A549 (cell line): ENCODE data around the gene WDR3. TPM values are rescaled to one million over a fixed set of nuclear protein-coding genes. Genes with fewer than 3 reads are reported as not detected.

Experiments used
- ATAC-seq, 2 experiments: fragments of 200-7000 bp in 1 of 2; fragments of >200 bp in 1 of 2; cut with Nextera tagmentation in 1 of 2; cut with Tn5 transposase in 1 of 2; 3 replicates each; pipeline versions ENCODE4 v1.8.0 to v1.9.1; 2018 to 2020; ENCODE audit warnings: mild to moderate bottlenecking in 1 of 2, moderate library complexity in 1 of 2
- CTCF ChIA-PET: fragments of 300-600 bp; sonication (Branson Sonifier 250); formaldehyde crosslinking; extraction: SDS; loops from one replicate; lab custom pipeline; 2021; ENCODE audit warnings: antibody characterized with exemption, inconsistent platforms; lab: Yijun Ruan, JAX
- POLR2A ChIA-PET: fragments of 350-600 bp; formaldehyde crosslinking; extraction: SDS; loops from one replicate; lab custom pipeline; 2021; ENCODE audit warnings: antibody characterized with exemption, inconsistent platforms; lab: Yijun Ruan, JAX
- DNase-seq, 2 experiments: peaks; one replicate each; pipeline versions ENCODE4 v3.0.0 to v3.0.0-alpha.2; 2011 to 2016; ENCODE audit warnings: low read depth in 1 of 2, low spot score in 1 of 2
- FAIRE-seq: peaks from 2 replicates; lab custom pipeline; 2011; peaks lifted over from hg19 to GRCh38; lab: Jason Lieb, UNC
- H3K27ac ChIP-seq, 2 experiments: fragments of >200 bp; sonication (Bioruptor Twin); formaldehyde crosslinking; 3 replicates each; pipeline ENCODE4 v1.5.1; 2016 to 2017
- H3K4me1 ChIP-seq: fragments of >200 bp; sonication (Bioruptor Twin); formaldehyde crosslinking; 3 replicates; pipeline ENCODE4 v1.6.1; 2016
- H3K4me2 ChIP-seq: fragments of >200 bp; sonication (Bioruptor Twin); formaldehyde crosslinking; 3 replicates; pipeline ENCODE4 v1.6.1; 2016
- H3K4me3 ChIP-seq: fragments of >200 bp; sonication (Bioruptor Twin); formaldehyde crosslinking; 3 replicates; pipeline ENCODE4 v1.5.1; 2016
- H3K9me3 ChIP-seq: fragments of >200 bp; sonication (Bioruptor Twin); formaldehyde crosslinking; 3 replicates; pipeline ENCODE4 v1.6.1; 2016
- CBX2 ChIP-seq: fragments of 200-600 bp; sonication (generic); IDR thresholded peaks from 2 replicates; pipeline ENCODE4 v1.6.1; 2016; ENCODE audit warnings: low read depth, mild to moderate bottlenecking, borderline replicate concordance
- CBX8 ChIP-seq: fragments of 200-600 bp; sonication (generic); IDR thresholded peaks from 2 replicates; pipeline ENCODE4 v1.6.1; 2016
- CEBPB ChIP-seq, 2 experiments: fragments of >200 bp in 1 of 2; sonication (Bioruptor Twin) in 1 of 2; formaldehyde crosslinking in 1 of 2; IDR thresholded peaks; 2 replicates each; pipeline ENCODE4 v1.6.1; 2012 to 2016
- EHF ChIP-seq: fragments of 250-450 bp; sonication (Bioruptor Pico); IDR thresholded peaks from 2 replicates; pipeline ENCODE4 v1.5.0; 2020; ENCODE audit warnings: mild to moderate bottlenecking
- FOSB ChIP-seq: fragments of 250-450 bp; sonication (Bioruptor Pico); IDR thresholded peaks from 2 replicates; pipeline ENCODE4 v1.5.0; 2020; ENCODE audit warnings: mild to moderate bottlenecking, moderate library complexity
- FOSL2 ChIP-seq, 2 experiments: fragments of 450-650 bp in 1 of 2; fragments of >200 bp in 1 of 2; sonication (Bioruptor Twin) in 1 of 2; formaldehyde crosslinking; IDR thresholded peaks; 2 replicates each; pipeline versions ENCODE4 v1.5.0 to v1.6.1; 2016 to 2020; ENCODE audit warnings: mild to moderate bottlenecking in 1 of 2, moderate library complexity in 1 of 2
- HDAC2 ChIP-seq: fragments of 200-600 bp; sonication (generic); IDR thresholded peaks from 2 replicates; pipeline ENCODE4 v1.6.1; 2016
- KDM1A ChIP-seq: fragments of 200-600 bp; sonication (generic); IDR thresholded peaks from 2 replicates; pipeline ENCODE4 v1.6.1; 2016; ENCODE audit warnings: low read depth, mild to moderate bottlenecking
- MAFK ChIP-seq: fragments of 450-650 bp; IDR thresholded peaks from 2 replicates; pipeline ENCODE4 v1.6.1; 2014; ENCODE audit not compliant: partially characterized antibody
- MAZ ChIP-seq: fragments of 150-350 bp; IDR thresholded peaks from 2 replicates; pipeline ENCODE4 v1.6.1; 2014; ENCODE audit warnings: antibody characterized with exemption, low read depth, low read length, borderline replicate concordance
- NFE2L2 ChIP-seq: fragments of 150-350 bp; conservative IDR thresholded peaks from 2 replicates; pipeline ENCODE4 v1.6.1; 2014; ENCODE audit warnings: low read length
- NR3C1 ChIP-seq: fragments of >200 bp; sonication (Bioruptor Twin); formaldehyde crosslinking; IDR thresholded peaks from 3 replicates; pipeline ENCODE4 v1.6.1; 2017
- POLR2AphosphoS2 ChIP-seq: conservative IDR thresholded peaks from 2 replicates; pipeline ENCODE4 v1.6.1; 2012; ENCODE audit warnings: low read length, improper control_type of control experiment, inconsistent platforms
- RARB ChIP-seq: fragments of 250-450 bp; sonication (Bioruptor Pico); IDR thresholded peaks from 2 replicates; pipeline ENCODE4 v1.8.0; 2021; ENCODE audit warnings: mild to moderate bottlenecking, moderate library complexity
- RNF2 ChIP-seq: fragments of 200-600 bp; sonication (generic); IDR thresholded peaks from 2 replicates; pipeline ENCODE4 v1.6.1; 2016; ENCODE audit warnings: low read depth, mild to moderate bottlenecking, antibody characterized with exemption, moderate library complexity, borderline replicate concordance
- SMC3 ChIP-seq: fragments of >200 bp; sonication (Bioruptor Twin); formaldehyde crosslinking; IDR thresholded peaks from 3 replicates; pipeline ENCODE4 v1.6.1; 2018; ENCODE audit warnings: inconsistent platforms
- SREBF2 ChIP-seq: fragments of 450-650 bp; IDR thresholded peaks from 2 replicates; pipeline ENCODE4 v1.6.1; 2014; ENCODE audit warnings: mild to moderate bottlenecking, moderate library complexity
- TP53 ChIP-seq: fragments of 250-450 bp; sonication (Bioruptor Pico); IDR thresholded peaks from 2 replicates; pipeline ENCODE4 v1.5.0; 2021; ENCODE audit warnings: mild to moderate bottlenecking, moderate library complexity
- ZNF302 ChIP-seq: fragments of 250-450 bp; sonication (Bioruptor Pico); IDR thresholded peaks from 2 replicates; pipeline ENCODE4 v1.9.0; 2021; ENCODE audit warnings: inconsistent platforms, mild to moderate bottlenecking, moderate library complexity
- WGBS: methylation state at CpG from one replicate; pipeline ENCODE4 v1.1.6; 2017; ENCODE audit errors: missing lambda C conversion rate; 5-methylcytosine and 5-hydroxymethylcytosine counted together
- polyA plus RNA-seq, 4 experiments: library from polyadenylated mRNA; depleted of rRNA in 3 of 4; stranded (reverse); fragments of >200 nt; fragmentation: RNase III in 1 of 4; extraction: RNeasy Plus Mini Kit Qiagen cat#74134 plus additional on column Dnase treatment in 1 of 4; gene quantifications; 2 replicates in 3 of 4; 3 replicates in 1 of 4; pipeline ENCODE4 v1.2.3, GENCODE V29; 2011 to 2017
- TF ChIP-seq, protein P1 (sequence below): fragments of 250-450 bp; sonication (Bioruptor Pico); IDR thresholded peaks from 2 replicates; pipeline ENCODE4 v1.5.0; 2020; ENCODE audit warnings: low read depth, mild to moderate bottlenecking, moderate library complexity
- TF ChIP-seq, protein P2 (sequence below): IDR thresholded peaks from 2 replicates; pipeline ENCODE4 v1.6.1; 2012
- TF ChIP-seq, protein P3 (sequence below): fragments of 150-350 bp; IDR thresholded peaks from 2 replicates; pipeline ENCODE4 v1.6.1; 2014; ENCODE audit warnings: low read depth, mild to moderate bottlenecking, low read length
- TF ChIP-seq, protein P4 (sequence below): IDR thresholded peaks from 2 replicates; pipeline ENCODE4 v1.6.1; 2012; ENCODE audit warnings: low read depth, borderline replicate concordance
- TF ChIP-seq, protein P5 (sequence below): fragments of 250-450 bp; sonication (Bioruptor Pico); IDR thresholded peaks from 2 replicates; pipeline ENCODE4 v1.5.0; 2021; ENCODE audit warnings: mild to moderate bottlenecking, moderate library complexity, borderline replicate concordance
- TF ChIP-seq, protein P6 (sequence below): fragments of 200-600 bp; sonication (generic); IDR thresholded peaks from 2 replicates; pipeline ENCODE4 v1.6.1; 2016; ENCODE audit warnings: antibody characterized with exemption, mild to moderate bottlenecking, moderate library complexity

WDR3 gene
- polyA plus RNA-seq, 2 of the 4 experiments (the other 2 are of a cell fraction) = 29.1 to 54.6 TPM

DNA sequence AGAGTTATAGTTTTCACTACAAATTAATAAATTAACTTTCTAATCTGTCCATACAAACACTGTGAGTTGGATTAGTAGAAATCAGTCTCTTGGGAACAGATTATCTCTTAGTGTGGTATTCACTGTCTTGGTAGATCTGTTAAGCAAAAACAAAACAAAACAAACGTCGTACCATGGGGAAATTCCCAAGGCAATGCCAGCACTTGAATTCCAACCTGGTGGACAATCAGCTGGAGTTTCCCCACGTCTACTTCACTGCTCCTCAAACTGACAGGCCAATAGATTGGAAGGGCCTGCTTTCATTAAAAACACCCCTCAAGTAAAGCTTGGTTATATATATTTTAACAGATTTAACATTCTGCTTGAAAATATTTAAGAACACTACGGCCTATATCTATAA is 32.0 kb upstream of the WDR3 start:
- H3K9me3 ChIP-seq = no peaks in the 10 kb centered on the region
- TF ChIP-seq NFE2L2 (no peak), MAFK (no peak), SMC3 (no peak)
- TF ChIP-seq, protein P1, sequence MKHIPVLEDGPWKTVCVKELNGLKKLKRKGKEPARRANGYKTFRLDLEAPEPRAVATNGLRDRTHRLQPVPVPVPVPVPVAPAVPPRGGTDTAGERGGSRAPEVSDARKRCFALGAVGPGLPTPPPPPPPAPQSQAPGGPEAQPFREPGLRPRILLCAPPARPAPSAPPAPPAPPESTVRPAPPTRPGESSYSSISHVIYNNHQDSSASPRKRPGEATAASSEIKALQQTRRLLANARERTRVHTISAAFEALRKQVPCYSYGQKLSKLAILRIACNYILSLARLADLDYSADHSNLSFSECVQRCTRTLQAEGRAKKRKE (CRISPR knock-in tag) = no peak
- no peak overlapping the region for H3K4me3 ChIP-seq
- no peak overlapping the region for H3K27ac ChIP-seq
- ChIA-PET POLR2A (no interaction called here), CTCF (interaction anchor here (0.6 kb wide), 1 partner anchor 54 kb away, joined by 4 read pairs; no protein-coding TSS in a partner anchor)
- FAIRE-seq = no peak
- 61% methylated on average over 4 of the region's 4 CpGs for WGBS
- no peaks in the 10 kb centered on the region for H3K4me1 ChIP-seq
- no peak for ATAC-seq
- H3K4me2 ChIP-seq = no peak overlapping the region
- DNase-seq = no peak

DNA sequence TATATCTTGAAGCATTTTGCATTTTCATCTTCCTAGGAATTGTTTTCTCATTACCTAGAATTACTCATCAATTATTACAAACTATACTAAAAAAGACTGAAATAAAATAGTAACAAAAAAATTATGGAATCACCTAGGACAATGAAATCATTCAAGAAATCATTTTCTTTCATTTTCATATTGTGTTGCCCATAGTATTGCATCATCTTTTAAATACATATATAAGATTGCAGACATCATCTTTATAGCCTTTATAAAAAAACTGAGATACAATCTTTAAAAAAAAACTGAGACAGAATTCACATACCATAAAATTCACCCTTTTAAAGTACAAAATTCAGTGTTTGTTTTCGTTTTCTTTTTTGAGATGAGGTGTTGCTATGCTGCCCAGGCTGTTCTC is 29.7 kb upstream of the WDR3 start:
- ChIA-PET POLR2A (no interaction called here), CTCF (interaction anchor here (1.5 kb wide), 1 partner anchor 11 kb away, joined by 3 read pairs; no protein-coding TSS in a partner anchor)
- H3K4me2 ChIP-seq = no peak overlapping the region
- no peak for ATAC-seq
- H3K9me3 ChIP-seq = no peaks in the 10 kb centered on the region
- no peak overlapping the region for H3K27ac ChIP-seq
- FAIRE-seq = no peak
- no peak overlapping the region for H3K4me3 ChIP-seq
- 95% methylated on average over 1 of the region's 1 CpG for WGBS
- no peak for DNase-seq
- H3K4me1 ChIP-seq = no peaks in the 10 kb centered on the region
- TF ChIP-seq POLR2AphosphoS2 (no peak), FOSB (CRISPR knock-in tag) (no peak), ZNF302 (CRISPR knock-in tag) (no peak), RNF2 (no peak), FOSL2 (IDR thresholded peaks at IDR 0.05) (no peak), FOSL2 (CRISPR knock-in tag; IDR thresholded peaks at IDR 0.05) (no peak), MAZ (no peak)
- TF ChIP-seq, protein P2, sequence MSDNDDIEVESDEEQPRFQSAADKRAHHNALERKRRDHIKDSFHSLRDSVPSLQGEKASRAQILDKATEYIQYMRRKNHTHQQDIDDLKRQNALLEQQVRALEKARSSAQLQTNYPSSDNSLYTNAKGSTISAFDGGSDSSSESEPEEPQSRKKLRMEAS = no peak
- TF ChIP-seq, protein P3, sequence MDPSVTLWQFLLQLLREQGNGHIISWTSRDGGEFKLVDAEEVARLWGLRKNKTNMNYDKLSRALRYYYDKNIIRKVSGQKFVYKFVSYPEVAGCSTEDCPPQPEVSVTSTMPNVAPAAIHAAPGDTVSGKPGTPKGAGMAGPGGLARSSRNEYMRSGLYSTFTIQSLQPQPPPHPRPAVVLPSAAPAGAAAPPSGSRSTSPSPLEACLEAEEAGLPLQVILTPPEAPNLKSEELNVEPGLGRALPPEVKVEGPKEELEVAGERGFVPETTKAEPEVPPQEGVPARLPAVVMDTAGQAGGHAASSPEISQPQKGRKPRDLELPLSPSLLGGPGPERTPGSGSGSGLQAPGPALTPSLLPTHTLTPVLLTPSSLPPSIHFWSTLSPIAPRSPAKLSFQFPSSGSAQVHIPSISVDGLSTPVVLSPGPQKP = no peak
- TF ChIP-seq, protein P4, sequence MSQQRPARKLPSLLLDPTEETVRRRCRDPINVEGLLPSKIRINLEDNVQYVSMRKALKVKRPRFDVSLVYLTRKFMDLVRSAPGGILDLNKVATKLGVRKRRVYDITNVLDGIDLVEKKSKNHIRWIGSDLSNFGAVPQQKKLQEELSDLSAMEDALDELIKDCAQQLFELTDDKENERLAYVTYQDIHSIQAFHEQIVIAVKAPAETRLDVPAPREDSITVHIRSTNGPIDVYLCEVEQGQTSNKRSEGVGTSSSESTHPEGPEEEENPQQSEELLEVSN = no peak
- TF ChIP-seq, all 56 proteins: peak for 0

DNA sequence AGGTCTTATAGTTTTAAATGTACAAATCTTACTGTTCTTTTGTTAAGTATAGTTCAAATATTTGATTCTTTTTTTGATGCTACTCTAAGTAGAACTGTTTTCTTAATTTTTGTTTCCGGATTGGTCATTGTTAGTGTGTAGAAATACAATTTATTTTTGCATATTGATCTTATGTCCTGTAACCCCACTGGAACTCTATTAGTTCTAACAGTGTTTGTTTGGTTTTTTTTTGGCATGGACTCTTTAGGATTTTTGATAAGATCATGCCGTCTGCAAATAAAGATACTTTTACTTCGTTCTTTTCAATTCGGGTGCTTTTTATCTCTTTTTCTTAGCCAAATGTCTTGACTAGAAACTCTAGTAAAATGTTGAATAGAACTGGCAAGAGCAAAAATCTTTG is 26.6 kb upstream of the WDR3 start:
- no peak overlapping the region for H3K4me3 ChIP-seq
- no peaks in the 10 kb centered on the region for H3K4me1 ChIP-seq
- CTCF ChIA-PET = interaction anchor here (0.6 kb wide), 1 partner anchor 10 kb away, joined by 3 read pairs; no protein-coding TSS in a partner anchor
- no peak overlapping the region for H3K27ac ChIP-seq
- 96% methylated on average over 4 of the region's 4 CpGs for WGBS
- DNase-seq (no peak), FAIRE-seq (no peak), ATAC-seq (no peak)
- H3K9me3 ChIP-seq = no peaks in the 10 kb centered on the region
- H3K4me2 ChIP-seq = no peak overlapping the region
- POLR2A ChIA-PET = no interaction called here
- TF ChIP-seq CBX8 (no peak), RARB (CRISPR knock-in tag) (no peak), SREBF2 (no peak), ZNF302 (CRISPR knock-in tag) (no peak), TP53 (no peak), HDAC2 (no peak), NR3C1 (no peak), EHF (CRISPR knock-in tag) (no peak), POLR2AphosphoS2 (no peak), MAFK (no peak), CBX2 (no peak), SMC3 (no peak), KDM1A (no peak), CEBPB (IDR thresholded peaks at IDR 0.05) (no peak)
- TF ChIP-seq, protein P5, sequence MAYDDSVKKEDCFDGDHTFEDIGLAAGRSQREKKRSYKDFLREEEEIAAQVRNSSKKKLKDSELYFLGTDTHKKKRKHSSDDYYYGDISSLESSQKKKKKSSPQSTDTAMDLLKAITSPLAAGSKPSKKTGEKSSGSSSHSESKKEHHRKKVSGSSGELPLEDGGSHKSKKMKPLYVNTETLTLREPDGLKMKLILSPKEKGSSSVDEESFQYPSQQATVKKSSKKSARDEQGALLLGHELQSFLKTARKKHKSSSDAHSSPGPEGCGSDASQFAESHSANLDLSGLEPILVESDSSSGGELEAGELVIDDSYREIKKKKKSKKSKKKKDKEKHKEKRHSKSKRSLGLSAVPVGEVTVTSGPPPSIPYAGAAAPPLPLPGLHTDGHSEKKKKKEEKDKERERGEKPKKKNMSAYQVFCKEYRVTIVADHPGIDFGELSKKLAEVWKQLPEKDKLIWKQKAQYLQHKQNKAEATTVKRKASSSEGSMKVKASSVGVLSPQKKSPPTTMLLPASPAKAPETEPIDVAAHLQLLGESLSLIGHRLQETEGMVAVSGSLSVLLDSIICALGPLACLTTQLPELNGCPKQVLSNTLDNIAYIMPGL (CRISPR knock-in tag) = no peak
- TF ChIP-seq, protein P4 = no peak
- TF ChIP-seq, protein P6, sequence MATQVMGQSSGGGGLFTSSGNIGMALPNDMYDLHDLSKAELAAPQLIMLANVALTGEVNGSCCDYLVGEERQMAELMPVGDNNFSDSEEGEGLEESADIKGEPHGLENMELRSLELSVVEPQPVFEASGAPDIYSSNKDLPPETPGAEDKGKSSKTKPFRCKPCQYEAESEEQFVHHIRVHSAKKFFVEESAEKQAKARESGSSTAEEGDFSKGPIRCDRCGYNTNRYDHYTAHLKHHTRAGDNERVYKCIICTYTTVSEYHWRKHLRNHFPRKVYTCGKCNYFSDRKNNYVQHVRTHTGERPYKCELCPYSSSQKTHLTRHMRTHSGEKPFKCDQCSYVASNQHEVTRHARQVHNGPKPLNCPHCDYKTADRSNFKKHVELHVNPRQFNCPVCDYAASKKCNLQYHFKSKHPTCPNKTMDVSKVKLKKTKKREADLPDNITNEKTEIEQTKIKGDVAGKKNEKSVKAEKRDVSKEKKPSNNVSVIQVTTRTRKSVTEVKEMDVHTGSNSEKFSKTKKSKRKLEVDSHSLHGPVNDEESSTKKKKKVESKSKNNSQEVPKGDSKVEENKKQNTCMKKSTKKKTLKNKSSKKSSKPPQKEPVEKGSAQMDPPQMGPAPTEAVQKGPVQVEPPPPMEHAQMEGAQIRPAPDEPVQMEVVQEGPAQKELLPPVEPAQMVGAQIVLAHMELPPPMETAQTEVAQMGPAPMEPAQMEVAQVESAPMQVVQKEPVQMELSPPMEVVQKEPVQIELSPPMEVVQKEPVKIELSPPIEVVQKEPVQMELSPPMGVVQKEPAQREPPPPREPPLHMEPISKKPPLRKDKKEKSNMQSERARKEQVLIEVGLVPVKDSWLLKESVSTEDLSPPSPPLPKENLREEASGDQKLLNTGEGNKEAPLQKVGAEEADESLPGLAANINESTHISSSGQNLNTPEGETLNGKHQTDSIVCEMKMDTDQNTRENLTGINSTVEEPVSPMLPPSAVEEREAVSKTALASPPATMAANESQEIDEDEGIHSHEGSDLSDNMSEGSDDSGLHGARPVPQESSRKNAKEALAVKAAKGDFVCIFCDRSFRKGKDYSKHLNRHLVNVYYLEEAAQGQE = no peak
